Vagina (tissue), 2 donors: ENCODE measurements around the gene TMPRSS4. TPM values are rescaled to one million over a fixed set of nuclear protein-coding genes. Genes with fewer than 3 reads are reported as not detected.

ENCODE experiments used
- DNase-seq, 2 donors: peaks; one replicate each; pipeline ENCODE4 v3.0.0-alpha.2; 2017; ENCODE audit errors: extremely low spot score in 2 of 2
- H3K27ac ChIP-seq: fragments of 200-600 bp; sonication (generic); one replicate; pipeline ENCODE4 v1.5.1; 2019
- H3K27me3 ChIP-seq: fragments of 200-600 bp; sonication (generic); one replicate; pipeline ENCODE4 v1.5.1; 2019
- H3K36me3 ChIP-seq, 2 donors: fragments of 200-600 bp; sonication (generic); one replicate each; pipeline ENCODE4 v1.5.1; 2017 to 2019
- H3K4me1 ChIP-seq: fragments of 200-600 bp; sonication (generic); one replicate; pipeline ENCODE4 v1.5.1; 2019
- H3K4me3 ChIP-seq, 2 donors: fragments of 200-600 bp; sonication (generic); 1 replicate in 1 of 2; 2 replicates in 1 of 2; pipeline ENCODE4 v1.5.1; 2016 to 2019
- H3K9me3 ChIP-seq: fragments of 200-600 bp; sonication (generic); one replicate; pipeline ENCODE4 v1.5.1; 2019
- CTCF ChIP-seq, 3 experiments: fragments of 450-650 bp in 2 of 3; fragments of 200-600 bp in 1 of 3; sonication (generic) in 1 of 3; IDR thresholded peaks; one replicate each; pipeline ENCODE4 v1.5.1; 2017 to 2019; ENCODE audit warnings: antibody characterized with exemption in 3 of 3, mild to moderate bottlenecking in 2 of 3, moderate library complexity in 2 of 3
- POLR2A ChIP-seq, 2 donors: fragments of 450-650 bp; IDR thresholded peaks; one replicate each; pipeline ENCODE4 v1.6.1; 2017; ENCODE audit warnings: antibody characterized with exemption in 2 of 2, mild to moderate bottlenecking in 2 of 2, moderate library complexity in 2 of 2
- POLR2AphosphoS5 ChIP-seq, 2 donors: sonication (generic); formaldehyde crosslinking; IDR thresholded peaks; one replicate each; pipeline ENCODE4 v1.9.0; 2017; ENCODE audit warnings: antibody characterized with exemption in 2 of 2, mild to moderate bottlenecking in 2 of 2, low read depth in 1 of 2; ENCODE audit not compliant: insufficient read depth in 1 of 2
- intact Hi-C: fragments of 100-400 bp; cut with DNase I; formaldehyde crosslinking; loops from one replicate; pipeline ENCODE4 v1.15.1; 2023
- total RNA-seq: library from RNA; depleted of rRNA; stranded (reverse); fragments of >200 nt; gene quantifications from one replicate; pipeline ENCODE4 v1.2.3, GENCODE V29; 2016

The TMPRSS4 gene
- total RNA-seq, 1 donor from 2014 or later = 20.9 TPM

- Histone ChIP-seq H3K27ac (no peak overlapping the region), H3K27me3 (no peaks in the 10 kb centered on the region), H3K4me3 (no peak overlapping the region), H3K4me1 (peaks cover 14% of the 10 kb centered on the region), H3K9me3 (no peaks in the 10 kb centered on the region), H3K36me3 (no peaks in the 10 kb centered on the region)
- intact Hi-C loops = no loop called here
- no peak for DNase-seq
- no peak for TF ChIP-seq CTCF (IDR thresholded peaks at IDR 0.05)
- no peak for TF ChIP-seq POLR2AphosphoS5 (IDR thresholded peaks at IDR 0.05; ENCODE audit: insufficient read depth in 1 of 2, low read depth in 1 of 2)
- TF ChIP-seq POLR2A (IDR thresholded peaks at IDR 0.05) = no peak
Measured at GRCh38 chr11:118080296-118080695, 3.4 kb downstream of the TMPRSS4 start.

- no peak overlapping the region for H3K27ac ChIP-seq
- H3K9me3 ChIP-seq = no peaks in the 10 kb centered on the region
- H3K36me3 ChIP-seq = no peaks in the 10 kb centered on the region
- DNase-seq = no peak
- peaks cover 14% of the 10 kb centered on the region for H3K4me1 ChIP-seq
- no peak overlapping the region for H3K4me3 ChIP-seq
- H3K27me3 ChIP-seq = no peaks in the 10 kb centered on the region
- intact Hi-C loops = no loop called here
- TF ChIP-seq CTCF (IDR thresholded peaks at IDR 0.05) (no peak), POLR2A (IDR thresholded peaks at IDR 0.05) (no peak)
Measured at GRCh38 chr11:118081241-118081958, 4.5 kb downstream of the TMPRSS4 start.

GRCh38 chr11:118082880-118083552 lies 6.1 kb downstream of the TMPRSS4 start:
- Histone ChIP-seq H3K27ac (no peak overlapping the region), H3K36me3 (no peaks in the 10 kb centered on the region), H3K27me3 (no peaks in the 10 kb centered on the region), H3K4me1 (peaks cover 14% of the 10 kb centered on the region), H3K4me3 (no peak overlapping the region), H3K9me3 (no peaks in the 10 kb centered on the region)
- intact Hi-C loops = no loop called here
- no peak for DNase-seq
- TF ChIP-seq CTCF (IDR thresholded peaks at IDR 0.05) (no peak), POLR2A (IDR thresholded peaks at IDR 0.05) (no peak), POLR2AphosphoS5 (IDR thresholded peaks at IDR 0.05; ENCODE audit: insufficient read depth in 1 of 2, low read depth in 1 of 2) (no peak)

- H3K27ac ChIP-seq = no peak overlapping the region
- H3K36me3 ChIP-seq = no peaks in the 10 kb centered on the region
- H3K4me3 ChIP-seq = no peak overlapping the region
- H3K4me1 ChIP-seq = peaks cover 14% of the 10 kb centered on the region
- H3K27me3 ChIP-seq = no peaks in the 10 kb centered on the region
- intact Hi-C loops = no loop called here
- no peaks in the 10 kb centered on the region for H3K9me3 ChIP-seq
- DNase-seq = no peak
- TF ChIP-seq POLR2A (IDR thresholded peaks at IDR 0.05) (no peak), POLR2AphosphoS5 (IDR thresholded peaks at IDR 0.05; ENCODE audit: insufficient read depth in 1 of 2, low read depth in 1 of 2) (peak in 1 of 2 donors; percentile 58)
Measured at GRCh38 chr11:118084247-118084646, 7.4 kb downstream of the TMPRSS4 start.

GRCh38 chr11:118084656-118085055 lies 7.8 kb downstream of the TMPRSS4 start:
- TF ChIP-seq CTCF (IDR thresholded peaks at IDR 0.05) (no peak), POLR2A (IDR thresholded peaks at IDR 0.05) (no peak), POLR2AphosphoS5 (IDR thresholded peaks at IDR 0.05; ENCODE audit: insufficient read depth in 1 of 2, low read depth in 1 of 2) (no peak)
- H3K4me1 ChIP-seq = peaks cover 14% of the 10 kb centered on the region

More at GRCh38 chr11:118084656-118085055, 7.8 kb downstream of the TMPRSS4 start:
- intact Hi-C loops = no loop called here
- no peaks in the 10 kb centered on the region for H3K9me3 ChIP-seq
- no peak for DNase-seq
- H3K4me3 ChIP-seq = no peak overlapping the region
- H3K36me3 ChIP-seq = no peaks in the 10 kb centered on the region
- no peak overlapping the region for H3K27ac ChIP-seq
- no peaks in the 10 kb centered on the region for H3K27me3 ChIP-seq
